HUES48 (cell line): ENCODE measurements around the gene PDE9A.

Source experiments
- H3K27ac ChIP-seq: one replicate; pipeline ENCODE4 v1.7.0; 2013; ENCODE audit warnings: low read depth, low read length, inconsistent platforms
- H3K27me3 ChIP-seq: 2 replicates; pipeline ENCODE4 v1.6.1; 2013; ENCODE audit warnings: mild to moderate bottlenecking, low read length; ENCODE audit not compliant: control insufficient read depth, insufficient read depth
- H3K36me3 ChIP-seq: 2 replicates; pipeline ENCODE4 v1.6.1; 2013; ENCODE audit warnings: low read length; ENCODE audit not compliant: control insufficient read depth, insufficient read depth
- H3K4me1 ChIP-seq: 2 replicates; pipeline ENCODE4 v1.6.1; 2013; ENCODE audit warnings: mild to moderate bottlenecking, low read length; ENCODE audit not compliant: control insufficient read depth, insufficient read depth
- H3K4me3 ChIP-seq: 2 replicates; pipeline ENCODE4 v1.5.1; 2013; ENCODE audit warnings: mild to moderate bottlenecking, low read depth, low read length
- H3K9ac ChIP-seq: 2 replicates; pipeline ENCODE4 v1.6.1; 2013; ENCODE audit warnings: mild to moderate bottlenecking, low read depth, low read length, moderate library complexity
- H3K9me3 ChIP-seq: 2 replicates; pipeline ENCODE4 v1.6.1; 2013; ENCODE audit warnings: low read length; ENCODE audit not compliant: control insufficient read depth, insufficient read depth

Gene PDE9A

GRCh38 chr21:42615924-42616323 is 37.5 kb upstream of the PDE9A start:
- H3K4me3 ChIP-seq: no peak overlapping the region
- H3K36me3 ChIP-seq: no peaks in the 10 kb centered on the region
- no peaks in the 10 kb centered on the region for H3K9me3 ChIP-seq
- H3K27ac ChIP-seq: no peak overlapping the region
- no peak overlapping the region for H3K9ac ChIP-seq
- peaks cover 4% of the 10 kb centered on the region; the same call in 1 of the 2 replicates for H3K4me1 ChIP-seq
- H3K27me3 ChIP-seq: 0 out of 2 replicates have a peak, but pooled peaks cover 5% of the 10 kb centered on the region

- H3K27me3 ChIP-seq: 0 out of 2 replicates have a peak, but pooled peaks cover 5% of the 10 kb centered on the region
- no peaks in the 10 kb centered on the region for H3K36me3 ChIP-seq
- H3K9ac ChIP-seq: no peak overlapping the region
- peaks cover 4% of the 10 kb centered on the region; the same call in 1 of the 2 replicates for H3K4me1 ChIP-seq
- no peaks in the 10 kb centered on the region for H3K9me3 ChIP-seq
- no peak overlapping the region for H3K4me3 ChIP-seq
- H3K27ac ChIP-seq: no peak overlapping the region
Measured at GRCh38 chr21:42616446-42616845, 37.0 kb upstream of the PDE9A start.

- 0 out of 2 replicates have a peak, but pooled peaks cover 5% of the 10 kb centered on the region for H3K27me3 ChIP-seq
- no peak overlapping the region for H3K9ac ChIP-seq
- peaks cover 9% of the 10 kb centered on the region; the same call in 1 of the 2 replicates for H3K4me1 ChIP-seq
- no peak overlapping the region for H3K4me3 ChIP-seq
- no peaks in the 10 kb centered on the region for H3K36me3 ChIP-seq
- H3K27ac ChIP-seq: no peak overlapping the region
- no peaks in the 10 kb centered on the region for H3K9me3 ChIP-seq
Measured at GRCh38 chr21:42616941-42617340, 36.5 kb upstream of the PDE9A start.

GRCh38 chr21:42617486-42617885 is 35.9 kb upstream of the PDE9A start:
- Histone ChIP-seq H3K9ac (no peak overlapping the region), H3K9me3 (no peaks in the 10 kb centered on the region), H3K27me3 (0 out of 2 replicates have a peak, but pooled peaks cover 5% of the 10 kb centered on the region), H3K27ac (no peak overlapping the region), H3K4me1 (peaks cover 9% of the 10 kb centered on the region; the same call in 1 of the 2 replicates), H3K4me3 (no peak overlapping the region), H3K36me3 (no peaks in the 10 kb centered on the region)

- Histone ChIP-seq H3K27me3 (no peaks in the 10 kb centered on the region), H3K4me1 (peaks cover 9% of the 10 kb centered on the region; the same call in 1 of the 2 replicates), H3K9me3 (no peaks in the 10 kb centered on the region)
Measured at GRCh38 chr21:42618707-42619102, 34.7 kb upstream of the PDE9A start.

GRCh38 chr21:42619166-42619565 is 34.3 kb upstream of the PDE9A start:
- Histone ChIP-seq H3K27ac (no peak overlapping the region), H3K36me3 (no peaks in the 10 kb centered on the region), H3K9me3 (no peaks in the 10 kb centered on the region), H3K27me3 (no peaks in the 10 kb centered on the region), H3K9ac (no peak overlapping the region), H3K4me3 (no peak overlapping the region), H3K4me1 (peaks cover 9% of the 10 kb centered on the region; the same call in 1 of the 2 replicates)

More at GRCh38 chr21:42618707-42619102, 34.7 kb upstream of the PDE9A start:
- Histone ChIP-seq H3K9ac (no peak overlapping the region), H3K4me3 (no peak overlapping the region), H3K27ac (no peak overlapping the region), H3K36me3 (no peaks in the 10 kb centered on the region)

- peaks cover 9% of the 10 kb centered on the region; the same call in 1 of the 2 replicates for H3K4me1 ChIP-seq
- no peaks in the 10 kb centered on the region for H3K36me3 ChIP-seq
- H3K9me3 ChIP-seq: no peaks in the 10 kb centered on the region
- H3K4me3 ChIP-seq: no peak overlapping the region
- no peak overlapping the region for H3K9ac ChIP-seq
- H3K27me3 ChIP-seq: no peaks in the 10 kb centered on the region
- H3K27ac ChIP-seq: no peak overlapping the region
Measured at GRCh38 chr21:42619841-42620240, 33.6 kb upstream of the PDE9A start.

- Histone ChIP-seq H3K27me3 (no peaks in the 10 kb centered on the region), H3K27ac (no peak overlapping the region), H3K36me3 (no peaks in the 10 kb centered on the region), H3K4me1 (peaks cover 9% of the 10 kb centered on the region; the same call in 1 of the 2 replicates), H3K9me3 (no peaks in the 10 kb centered on the region), H3K4me3 (no peak overlapping the region), H3K9ac (no peak overlapping the region)
Measured at GRCh38 chr21:42621166-42621818, 32.1 kb upstream of the PDE9A start.

- peaks cover 6% of the 10 kb centered on the region; the same call in 1 of the 2 replicates for H3K4me1 ChIP-seq
- no peaks in the 10 kb centered on the region for H3K27me3 ChIP-seq
- H3K9me3 ChIP-seq: no peaks in the 10 kb centered on the region
- no peak overlapping the region for H3K9ac ChIP-seq
- no peak overlapping the region for H3K27ac ChIP-seq
- H3K4me3 ChIP-seq: no peak overlapping the region
- no peaks in the 10 kb centered on the region for H3K36me3 ChIP-seq
Measured at GRCh38 chr21:42621819-42622177, 31.6 kb upstream of the PDE9A start.

- no peaks in the 10 kb centered on the region for H3K36me3 ChIP-seq
- H3K9me3 ChIP-seq: no peaks in the 10 kb centered on the region
- H3K27me3 ChIP-seq: no peaks in the 10 kb centered on the region
- H3K4me3 ChIP-seq: no peak overlapping the region
- H3K4me1 ChIP-seq: peaks cover 5% of the 10 kb centered on the region; the same call in 1 of the 2 replicates
- no peak overlapping the region for H3K9ac ChIP-seq
- no peak overlapping the region for H3K27ac ChIP-seq
Measured at GRCh38 chr21:42622284-42622683, 31.1 kb upstream of the PDE9A start.

- H3K9me3 ChIP-seq: no peaks in the 10 kb centered on the region
- H3K4me1 ChIP-seq: peaks cover 5% of the 10 kb centered on the region; the same call in 1 of the 2 replicates
- H3K9ac ChIP-seq: no peak overlapping the region
- H3K27me3 ChIP-seq: peaks cover 4% of the 10 kb centered on the region
- H3K36me3 ChIP-seq: no peaks in the 10 kb centered on the region
- no peak overlapping the region for H3K4me3 ChIP-seq
- H3K27ac ChIP-seq: no peak overlapping the region
Measured at GRCh38 chr21:42623694-42624093, 29.7 kb upstream of the PDE9A start.
